GM21367 (cell line): ENCODE measurements around the gene ITPKC.

Source experiments
- ATAC-seq: cut with Tn5 transposase; IDR thresholded peaks from one replicate; pipeline ENCODE4 v1.9.1; 2021; ENCODE audit not compliant: unreplicated experiment

Gene ITPKC

DNA sequence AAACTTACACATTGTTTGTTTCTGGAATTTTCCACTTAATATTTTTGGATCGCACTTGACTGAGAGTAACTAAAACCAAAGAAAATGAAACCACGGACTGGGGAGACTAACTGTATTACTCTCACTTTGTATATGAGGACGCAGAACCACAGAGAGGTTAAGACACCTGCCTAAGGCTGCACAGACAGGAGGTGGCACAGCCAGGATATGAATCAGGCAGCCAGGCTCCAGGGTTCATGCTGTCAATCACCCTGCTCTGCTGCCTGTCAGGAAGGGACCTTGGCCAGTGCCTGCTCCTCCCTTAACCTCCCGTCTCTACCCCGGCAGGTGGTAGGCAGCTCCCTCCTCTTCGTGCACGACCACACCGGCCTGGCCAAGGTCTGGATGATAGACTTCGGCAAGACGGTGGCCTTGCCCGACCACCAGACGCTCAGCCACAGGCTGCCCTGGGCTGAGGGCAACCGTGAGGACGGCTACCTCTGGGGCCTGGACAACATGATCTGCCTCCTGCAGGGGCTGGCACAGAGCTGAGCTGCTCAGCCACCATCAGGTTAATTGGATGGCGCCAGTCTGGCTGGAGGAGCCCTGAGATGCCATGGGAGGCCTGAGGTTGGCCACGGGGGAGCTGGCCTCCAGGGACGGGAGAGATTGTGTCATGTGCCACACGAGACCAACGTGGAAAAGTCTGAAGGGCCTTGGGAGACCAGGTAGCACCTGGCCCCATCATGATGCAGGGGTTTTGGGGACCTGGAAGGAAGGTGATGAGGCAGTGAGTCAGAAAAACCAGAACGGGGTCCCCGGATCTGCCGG is 22.3 kb downstream of the ITPKC start:
- no peak for ATAC-seq

DNA sequence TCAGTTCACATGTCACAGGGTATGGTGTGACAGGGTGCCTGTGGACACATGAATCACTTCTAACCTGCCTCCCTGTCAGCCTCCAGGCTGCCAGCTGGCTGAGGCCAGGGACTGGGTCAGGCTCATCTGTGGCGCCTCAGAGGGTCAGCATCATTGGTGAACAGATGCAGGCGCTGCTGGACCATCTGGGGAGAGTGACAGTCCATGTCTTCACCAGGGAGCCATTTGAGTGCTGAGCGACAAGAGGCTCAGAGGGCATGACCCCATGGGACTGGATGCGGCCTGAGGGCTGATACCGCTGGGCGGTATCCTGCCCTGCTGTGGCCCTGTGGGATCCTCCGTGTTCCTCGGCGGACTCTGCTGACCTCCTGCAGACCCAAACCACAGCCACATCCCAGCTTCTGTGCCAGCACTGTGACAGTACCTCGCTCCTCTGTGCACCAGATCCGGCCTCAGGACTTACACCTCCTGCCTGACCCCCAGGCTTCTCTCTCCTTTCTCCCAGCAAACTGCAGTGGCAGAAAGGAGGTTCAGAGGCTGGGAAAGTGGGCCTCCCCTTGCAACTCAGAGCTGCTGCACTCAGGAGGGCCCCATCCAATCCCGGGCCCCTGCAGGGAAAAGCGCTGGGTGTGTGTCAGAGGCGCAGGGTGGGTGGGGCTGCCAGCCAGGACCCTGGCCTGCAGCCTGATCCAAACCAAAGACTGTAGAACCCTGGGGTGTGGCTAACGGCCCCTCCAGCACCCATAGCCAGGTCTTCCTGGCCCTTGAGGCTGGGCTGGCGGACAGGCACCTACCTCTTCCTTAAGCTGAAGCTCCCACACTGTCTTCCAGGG is 23.2 kb downstream of the ITPKC start:
- ATAC-seq: no peak

DNA sequence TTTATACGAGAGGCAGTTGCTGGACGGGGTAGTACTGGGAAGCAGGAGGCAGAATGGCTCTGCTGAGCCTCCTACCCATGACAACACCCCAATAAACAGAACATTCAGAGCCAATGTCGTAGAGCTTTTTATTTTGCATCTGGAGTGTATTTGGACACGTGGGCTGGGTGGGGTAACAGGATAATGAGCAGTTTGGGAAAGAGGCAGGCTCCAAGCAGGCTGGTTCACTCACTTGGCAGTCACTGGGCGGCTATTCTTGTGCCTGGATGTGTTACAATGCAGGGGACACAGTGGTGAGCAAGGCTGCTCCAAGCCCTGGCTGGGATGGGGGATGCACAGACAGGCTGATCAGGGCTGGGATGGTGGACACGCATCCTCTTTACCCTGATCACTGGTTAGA is 23.8 kb downstream of the ITPKC start:
- no peak for ATAC-seq

DNA sequence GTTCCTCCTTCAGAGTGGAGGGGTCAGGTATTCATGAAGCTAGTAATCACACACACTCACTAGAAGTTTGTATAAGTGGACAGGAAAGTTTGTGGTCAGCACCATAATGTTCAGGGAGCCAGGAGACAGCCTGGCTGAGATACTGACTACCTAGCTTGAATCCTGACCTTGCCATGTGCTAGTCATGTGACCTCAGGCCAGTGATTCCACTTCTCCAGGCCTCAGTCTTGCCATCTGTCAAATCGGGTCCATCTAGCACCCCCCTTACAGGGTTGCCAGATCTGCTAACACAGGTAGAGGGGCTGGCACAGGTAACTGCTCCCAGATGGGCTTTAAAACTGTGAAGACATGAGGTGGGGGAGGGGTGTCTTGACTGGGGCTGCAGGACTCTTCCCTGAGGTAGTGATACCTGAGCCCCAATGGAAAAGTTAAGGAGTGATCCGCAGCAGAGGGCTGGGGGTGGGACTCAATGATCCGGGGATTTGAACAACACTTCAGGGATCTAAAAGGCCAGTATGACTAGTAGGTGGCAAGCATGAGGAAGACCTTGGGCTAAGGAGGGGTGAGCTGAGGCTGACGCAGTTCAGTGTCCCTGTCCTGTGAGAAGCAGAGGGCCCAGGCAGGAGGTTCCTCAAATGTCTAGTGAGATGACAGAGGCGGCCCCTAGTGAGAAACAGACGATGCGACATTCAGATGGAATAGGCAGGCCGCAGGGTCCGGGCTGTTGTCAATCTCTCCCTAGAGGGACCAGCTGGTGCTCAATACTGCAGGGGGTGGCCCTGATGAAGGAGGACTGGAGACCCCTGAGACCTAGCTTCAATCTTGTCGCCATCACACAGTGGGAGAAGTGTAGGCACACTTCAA is 24.8 kb downstream of the ITPKC start:
- ATAC-seq: no peak

DNA sequence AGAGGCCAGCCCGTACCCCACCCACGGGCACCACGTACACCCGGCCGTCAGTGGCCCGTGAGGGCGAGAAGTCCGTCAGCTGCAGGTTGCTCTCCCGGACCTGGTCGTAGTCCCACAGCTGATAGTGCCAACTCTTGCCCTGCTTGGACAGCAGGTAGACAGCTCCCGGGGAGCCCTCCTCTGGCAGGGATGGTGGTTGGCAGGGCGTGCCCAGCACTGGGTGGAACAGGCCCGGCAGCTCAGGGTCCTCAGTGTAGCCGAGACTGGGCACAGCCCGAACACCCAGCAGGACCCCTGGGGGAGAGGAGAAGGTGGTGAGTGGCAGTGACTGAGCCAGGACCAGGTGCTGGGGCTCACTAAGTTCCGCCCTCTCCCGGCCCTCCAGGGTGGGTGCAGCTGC is 25.6 kb downstream of the ITPKC start:
- no peak for ATAC-seq

DNA sequence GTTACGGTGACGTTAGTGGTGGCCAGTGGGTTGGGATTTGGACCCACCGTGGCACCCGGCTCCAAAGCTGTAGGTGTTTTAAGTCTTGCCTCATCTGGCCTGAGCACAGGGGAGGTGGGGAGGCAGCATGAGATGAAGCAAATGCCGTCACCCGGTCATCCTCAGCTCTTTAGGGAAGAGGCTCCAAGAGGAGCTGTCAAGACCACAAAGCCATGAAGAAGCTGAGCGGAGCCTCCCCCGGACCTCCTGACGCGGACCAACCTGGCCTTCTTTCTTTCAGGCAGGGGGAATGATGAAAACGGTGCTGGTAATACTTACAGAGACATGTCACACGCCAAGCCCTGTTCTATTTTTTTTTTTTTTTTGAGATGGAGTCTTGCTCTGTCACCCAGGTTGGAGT is 26.0 kb downstream of the ITPKC start:
- ATAC-seq: no peak

- no peak for ATAC-seq
Observed at GRCh38 chr19:40743926-40744325, 27.0 kb downstream of the ITPKC start.

DNA sequence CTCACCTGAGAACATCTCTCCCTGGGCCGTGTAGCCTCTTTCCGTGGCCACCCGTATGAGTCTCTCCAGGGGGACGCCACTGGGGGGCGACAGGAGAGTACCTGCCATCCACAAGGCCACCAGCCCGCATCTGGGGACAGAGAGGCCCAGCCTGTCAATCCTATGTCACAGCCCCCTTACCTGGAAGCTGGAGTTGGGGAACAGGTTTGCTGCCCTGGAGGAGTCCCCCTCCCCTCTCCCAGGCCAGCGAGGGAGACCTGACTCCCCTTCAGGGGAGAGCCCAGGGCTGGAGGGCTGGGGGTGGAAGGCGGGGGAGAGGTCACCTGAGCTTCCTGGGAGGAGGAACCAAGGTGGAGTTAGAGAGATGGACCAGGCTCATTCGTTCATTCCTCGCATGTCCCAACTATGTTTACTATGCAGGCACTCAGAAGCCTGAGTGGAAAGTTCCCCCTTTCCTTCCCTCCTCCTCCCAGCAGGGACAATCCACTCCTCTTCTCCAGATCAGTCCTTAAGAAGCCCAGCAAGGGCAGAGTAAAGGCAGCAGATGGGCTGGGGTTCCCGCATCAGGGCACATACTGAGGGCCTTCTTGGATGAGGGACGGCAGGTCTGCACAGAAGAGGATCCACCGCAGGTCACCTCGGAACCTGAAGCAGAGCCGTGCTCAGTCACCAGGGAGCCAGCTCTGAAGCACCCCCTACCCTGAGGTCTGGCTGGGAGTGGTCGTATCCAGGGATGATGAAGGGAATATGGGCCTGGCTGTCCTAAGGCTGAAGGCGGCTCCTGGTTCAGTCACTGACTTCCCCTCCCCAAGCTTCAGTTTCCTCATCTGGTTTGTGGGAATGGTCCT is 27.9 kb downstream of the ITPKC start:
- ATAC-seq: no peak

DNA sequence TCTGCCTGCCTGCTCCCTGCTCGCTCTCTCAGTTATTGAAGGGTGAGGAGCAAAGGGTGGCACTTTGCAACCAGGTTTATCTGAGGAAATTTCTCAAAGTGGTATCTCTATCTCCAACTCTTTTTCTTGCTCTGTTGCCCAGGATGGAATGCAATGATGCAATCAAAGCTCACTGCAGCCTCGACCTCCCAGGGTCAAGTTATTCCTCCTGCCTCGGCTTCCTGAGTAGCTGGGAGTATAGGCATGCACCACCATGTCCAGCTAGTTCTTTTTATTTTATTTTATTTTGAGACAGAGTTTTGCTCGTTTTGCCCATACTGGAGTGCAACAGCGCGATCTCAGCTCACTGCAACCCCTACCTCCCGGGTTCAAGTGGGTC is 28.5 kb downstream of the ITPKC start:
- ATAC-seq: no peak

DNA sequence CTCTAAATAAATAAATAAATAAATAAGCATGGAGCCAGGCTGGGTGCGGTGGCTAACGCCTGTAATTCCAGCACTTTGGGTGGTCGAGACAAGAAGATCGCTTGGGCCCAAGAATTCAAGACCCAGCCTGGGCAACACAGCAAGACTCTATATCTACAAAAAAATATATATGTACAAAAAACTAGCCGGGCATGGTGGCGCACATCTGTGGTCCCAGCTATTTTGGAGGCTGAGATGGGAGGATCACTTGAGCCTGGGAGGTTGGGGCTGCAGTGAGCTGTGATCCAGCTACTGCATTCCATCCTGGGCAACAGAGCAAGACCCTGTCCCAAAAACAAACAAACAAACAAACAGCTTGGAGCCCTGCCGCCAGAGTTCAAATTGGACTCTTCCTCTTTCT is 30.6 kb downstream of the ITPKC start:
- ATAC-seq: no peak

DNA sequence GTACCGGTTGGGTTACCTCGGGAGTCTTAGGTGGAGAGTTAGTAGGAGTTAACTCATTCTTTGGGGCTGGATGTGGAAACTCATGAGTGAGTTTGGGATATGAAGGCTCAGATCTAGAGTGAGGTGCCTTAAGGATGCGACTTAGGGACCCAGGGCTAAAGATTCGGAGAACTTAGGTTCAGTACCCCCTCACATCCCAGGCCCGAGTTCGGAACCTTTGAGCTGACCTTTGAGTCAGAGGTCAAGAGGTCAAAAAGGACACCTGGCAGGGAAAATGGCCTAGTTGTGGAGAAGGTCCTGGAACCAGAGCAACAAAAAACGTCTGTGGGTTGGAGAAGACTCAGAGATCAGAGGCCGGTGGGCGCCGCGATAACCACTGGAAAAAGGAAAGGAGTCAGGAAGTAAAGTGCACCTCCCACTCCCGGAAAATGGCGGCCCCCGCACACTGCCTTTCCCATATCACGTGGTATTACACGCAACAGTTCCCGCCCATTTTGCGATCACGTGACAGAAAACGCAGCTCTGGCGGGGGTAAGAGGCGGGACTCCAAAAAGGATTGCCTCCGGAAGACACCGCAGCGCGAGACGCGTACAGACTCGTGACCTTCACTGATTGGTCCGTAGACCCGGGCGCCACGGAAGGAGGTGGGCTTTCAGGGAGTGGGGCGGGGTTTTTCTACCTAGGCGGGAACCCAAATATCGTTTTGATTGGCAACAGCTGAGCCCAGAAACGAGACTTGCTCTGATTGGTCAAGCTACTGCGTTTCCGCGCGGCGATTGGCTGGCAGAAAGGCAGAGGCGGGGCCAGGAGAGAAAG is 33.4 kb downstream of the ITPKC start, which contains the start of gene ACTMAP:
ACTMAP (minus strand) TSS at position 420 of the 816 bp plus-strand sequence. CDS start 674 bp downstream, outside the sequence.
- ATAC-seq: peak; percentile 76

DNA sequence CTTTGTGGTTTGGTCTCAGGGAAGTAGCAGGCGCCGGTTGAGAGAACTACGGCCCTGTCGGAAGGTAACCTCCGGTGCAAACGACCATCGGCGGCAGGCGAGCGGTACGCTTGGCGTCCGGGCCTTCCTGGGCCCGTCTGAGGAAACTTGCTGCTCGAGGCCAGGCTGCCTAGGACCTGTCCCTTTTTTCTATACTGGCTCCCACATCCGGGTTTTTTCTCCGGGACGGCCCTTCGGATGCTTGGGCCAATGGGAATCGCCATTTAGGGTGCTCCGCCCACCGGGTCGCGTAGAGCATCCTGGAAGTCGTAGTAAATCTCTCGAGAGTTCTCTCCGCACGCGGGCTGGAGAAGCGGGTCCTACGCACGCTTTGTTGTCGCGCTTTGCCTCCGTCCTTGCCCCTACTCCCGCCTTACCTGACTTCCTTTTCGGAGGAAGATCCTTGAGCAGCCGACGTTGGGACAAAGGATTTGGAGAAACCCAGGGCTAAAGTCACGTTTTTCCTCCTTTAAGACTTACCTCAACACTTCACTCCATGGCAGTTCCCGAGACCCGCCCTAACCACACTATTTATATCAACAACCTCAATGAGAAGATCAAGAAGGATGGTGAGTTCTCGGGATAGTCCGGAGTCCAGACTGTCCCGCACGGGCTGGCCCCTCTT is 34.1 kb downstream of the ITPKC start, which contains the start of gene SNRPA:
SNRPA (plus strand) TSS at position 330 of the 664 bp plus-strand sequence; CDS start at position 536, 206 bp downstream.
- ATAC-seq: peak; percentile 48

DNA sequence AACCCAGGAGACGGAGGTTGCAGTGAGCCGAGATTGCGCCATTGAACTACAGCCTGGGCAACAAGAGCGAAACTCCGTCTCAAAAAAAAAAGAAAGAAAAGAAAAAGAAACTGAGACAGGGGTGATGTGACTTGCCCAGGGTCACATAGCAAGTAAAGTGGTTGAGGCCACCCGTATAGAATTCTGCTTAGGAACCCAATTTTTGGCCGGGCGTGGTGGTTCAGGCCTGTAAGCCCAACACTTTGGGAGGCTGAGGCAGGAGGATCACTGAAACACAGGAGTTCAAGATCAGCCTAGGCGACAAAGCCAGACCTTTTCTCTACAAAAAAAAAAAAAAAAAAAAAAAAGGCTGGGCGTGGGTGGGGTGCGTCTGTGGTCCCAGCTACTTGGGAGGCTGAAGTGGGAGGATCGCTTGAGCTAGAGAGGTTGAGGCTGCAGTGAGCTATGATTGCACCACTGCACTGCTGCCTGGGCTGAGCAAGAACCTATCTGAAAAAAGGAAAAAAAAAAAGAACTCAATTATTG is 35.4 kb downstream of the ITPKC start:
- no peak for ATAC-seq

- ATAC-seq: no peak
Observed at GRCh38 chr19:40754611-40755247, 37.8 kb downstream of the ITPKC start.

DNA sequence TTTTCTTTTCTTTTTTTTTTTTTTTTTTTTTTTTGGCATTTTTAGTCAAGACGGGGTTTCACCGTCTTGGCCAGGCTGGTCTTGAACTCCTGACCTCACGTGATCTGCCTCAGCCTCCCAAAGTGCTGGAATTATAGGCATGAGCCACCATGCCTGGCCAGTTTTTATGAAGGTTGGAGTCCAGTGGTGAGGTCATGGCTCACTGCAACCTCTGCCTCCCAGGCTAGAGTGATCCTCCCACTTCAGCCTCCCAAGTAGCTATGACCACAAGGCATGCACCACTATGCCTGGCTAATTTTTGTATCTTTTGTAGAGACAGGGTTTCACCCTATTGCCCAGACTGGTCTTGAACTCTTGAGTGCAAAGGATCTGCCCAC is 38.3 kb downstream of the ITPKC start:
- ATAC-seq: no peak

DNA sequence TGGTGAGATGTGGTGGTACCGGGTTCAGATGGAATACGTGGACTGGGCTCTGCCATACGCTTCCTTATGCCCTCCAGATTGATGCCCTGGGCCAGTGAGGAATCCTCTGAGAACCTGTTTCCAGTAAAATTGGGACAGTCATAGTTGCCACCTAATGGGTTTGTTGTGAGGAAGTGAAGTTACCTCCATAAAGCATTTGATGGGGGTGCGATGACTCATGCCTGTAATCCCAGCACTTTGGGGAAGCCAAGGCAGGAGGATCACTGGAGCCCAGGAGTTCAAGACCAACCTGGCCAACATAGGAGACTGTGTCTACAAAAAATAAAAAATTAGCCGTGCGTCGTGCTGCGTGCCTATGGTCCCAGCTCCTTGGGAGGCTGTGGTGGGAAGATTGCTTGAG is 38.9 kb downstream of the ITPKC start:
- no peak for ATAC-seq

GRCh38 chr19:40756502-40757110 is 39.7 kb downstream of the ITPKC start:
- ATAC-seq: no peak

DNA sequence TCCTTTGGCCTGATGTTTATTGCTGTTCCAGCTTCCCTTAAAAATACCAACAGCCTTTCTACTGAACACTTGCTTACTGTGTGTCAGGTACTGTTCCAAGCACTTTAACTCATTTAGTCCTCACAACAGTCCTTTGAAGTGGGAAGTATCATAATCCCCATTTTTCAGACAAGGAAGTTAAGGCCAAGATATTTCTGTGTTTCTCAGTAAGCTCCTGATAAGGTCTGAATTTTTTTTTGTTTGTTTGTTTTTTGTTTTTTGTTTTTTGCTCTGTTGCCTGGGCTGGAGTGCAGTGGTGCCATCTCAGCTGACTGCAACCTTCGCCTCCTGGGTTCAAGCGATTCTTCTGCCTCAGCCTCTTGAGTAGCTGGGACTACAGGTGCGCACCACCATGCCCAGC is 41.6 kb downstream of the ITPKC start:
- no peak for ATAC-seq
